GM12891 (cell line): ENCODE data around the gene ACYP2.
"Not testable (repeated sequence)": the region's sequence is repeated elsewhere in the genome, so short reads cannot be mapped to it uniquely, and the experiment has no call there.

Source experiments
- POLR2A ChIP-seq: IDR thresholded peaks from 2 replicates; pipeline ENCODE4 v1.6.1; 2011; ENCODE audit warnings: low read depth, low read length, control low read depth
- SPI1 ChIP-seq: IDR thresholded peaks from 2 replicates; pipeline ENCODE4 v1.6.1; 2011; ENCODE audit warnings: low read depth, low read length, control low read depth

- TF ChIP-seq POLR2A, SPI1: not testable (repeated sequence)
These were observed 1.2 kb downstream of the ACYP2 start for GRCh38 chr2:54116598-54116997.
